Measurements from ENCODE around the gene SLC16A10.
"Not testable (repeated sequence)": the region's sequence is repeated elsewhere in the genome, so short reads cannot be mapped to it uniquely, and the experiment has no call there.

Gene SLC16A10

GRCh38 chr6:111189666-111190210 lies 102.4 kb downstream of the SLC16A10 start:
- DNase-seq: not testable (repeated sequence)

- no peak for DNase-seq
Measured at GRCh38 chr6:111190637-111191036, 103.3 kb downstream of the SLC16A10 start.

GRCh38 chr6:111191136-111191535 lies 103.8 kb downstream of the SLC16A10 start:
- not testable (repeated sequence) for DNase-seq

DNA sequence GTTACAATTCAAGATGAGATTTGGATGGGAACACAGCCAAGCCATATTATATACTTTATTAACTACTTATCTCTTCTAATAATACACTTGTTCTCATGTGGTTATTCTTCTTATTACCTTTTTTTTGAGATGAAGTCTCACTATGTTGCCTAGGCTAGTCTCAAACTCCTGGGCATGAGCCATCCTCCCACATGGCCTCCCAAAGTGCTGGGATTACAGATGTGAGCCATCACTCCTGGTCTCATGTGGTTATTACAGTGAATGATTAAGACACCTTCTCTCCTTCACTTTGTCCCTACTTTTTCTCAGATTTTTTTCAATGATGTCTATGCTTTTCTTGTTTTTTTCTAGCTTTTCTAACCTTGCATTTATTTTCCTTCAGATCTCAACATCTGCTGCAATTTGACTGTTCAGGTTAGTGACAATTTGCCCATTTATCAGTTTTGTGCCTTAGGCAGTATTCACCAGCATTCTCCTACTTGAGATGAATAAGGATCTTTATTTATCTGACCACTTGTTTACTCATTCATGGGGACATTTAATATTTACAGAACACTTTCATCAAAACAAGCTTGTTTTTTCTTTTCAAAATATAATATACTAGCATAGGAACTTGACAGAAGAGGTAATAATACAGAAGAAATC lies 105.7 kb downstream of the SLC16A10 start:
- no peak for DNase-seq

DNA sequence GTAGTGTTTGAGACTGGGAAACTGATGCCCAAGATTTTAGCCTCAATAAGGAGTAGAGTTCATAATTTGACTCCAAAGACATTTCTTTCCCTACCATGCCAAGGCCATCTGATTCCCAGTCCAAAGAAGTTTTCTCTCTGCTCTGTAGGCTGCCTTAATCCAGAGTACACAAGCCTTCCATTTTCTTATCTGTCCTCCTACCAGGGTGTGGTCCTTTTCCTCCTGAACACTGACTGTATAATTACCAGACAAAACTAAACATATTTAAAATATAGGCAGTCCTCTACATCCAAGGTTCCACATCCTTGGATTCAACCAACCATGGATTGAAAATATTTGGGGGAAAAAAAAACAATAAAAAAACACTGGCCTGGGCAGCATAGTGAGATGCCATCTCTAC lies 108.4 kb downstream of the SLC16A10 start:
- no peak for DNase-seq

- no peak for DNase-seq
Measured at GRCh38 chr6:111198841-111199240, 111.5 kb downstream of the SLC16A10 start.

- DNase-seq: no peak
Measured at GRCh38 chr6:111199935-111200334, 112.6 kb downstream of the SLC16A10 start.

DNA sequence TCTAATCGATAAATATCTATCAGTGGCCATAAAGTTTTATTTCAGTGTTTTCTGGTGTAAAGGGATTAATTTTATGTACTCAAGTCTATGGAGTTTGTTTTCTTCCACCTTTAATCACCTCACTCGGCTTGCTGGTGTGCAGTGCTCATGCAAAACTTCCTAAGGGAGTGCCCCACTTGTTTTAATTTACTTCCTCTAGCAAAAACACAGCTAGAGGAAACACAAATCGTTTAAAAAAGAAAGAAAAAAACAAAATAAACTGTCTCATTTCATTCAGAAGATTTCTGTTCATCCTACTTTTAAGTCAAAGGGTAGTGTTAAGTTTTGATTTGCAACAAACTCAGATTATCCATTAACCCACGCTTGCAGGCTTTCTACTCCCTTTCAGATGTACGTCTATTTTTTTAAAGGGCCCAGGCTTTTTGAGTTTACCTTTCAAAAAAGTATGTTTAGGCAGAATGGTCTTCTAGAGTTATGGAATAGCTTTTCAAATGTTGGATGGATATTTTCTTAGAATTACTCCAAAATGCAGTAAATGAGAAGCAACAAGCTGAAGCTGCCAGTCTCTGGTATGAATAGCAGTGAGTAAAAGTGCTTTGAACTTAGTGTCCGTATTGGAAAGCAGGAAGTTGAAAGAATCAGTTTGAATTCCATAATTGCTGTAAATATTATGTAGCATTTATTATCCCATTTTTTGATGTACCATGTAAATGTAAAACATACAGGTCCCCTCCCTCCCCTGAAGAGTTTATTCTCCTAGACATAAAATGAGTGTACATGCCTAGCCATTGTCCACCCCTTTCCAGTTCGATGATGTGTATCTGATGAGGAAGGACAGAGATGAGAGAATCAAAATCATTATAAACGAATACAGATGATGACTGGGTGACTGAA lies 113.3 kb downstream of the SLC16A10 start:
- DNase-seq: no peak

- DNase-seq: no peak
Measured at GRCh38 chr6:111201244-111201554, 113.9 kb downstream of the SLC16A10 start.

DNA sequence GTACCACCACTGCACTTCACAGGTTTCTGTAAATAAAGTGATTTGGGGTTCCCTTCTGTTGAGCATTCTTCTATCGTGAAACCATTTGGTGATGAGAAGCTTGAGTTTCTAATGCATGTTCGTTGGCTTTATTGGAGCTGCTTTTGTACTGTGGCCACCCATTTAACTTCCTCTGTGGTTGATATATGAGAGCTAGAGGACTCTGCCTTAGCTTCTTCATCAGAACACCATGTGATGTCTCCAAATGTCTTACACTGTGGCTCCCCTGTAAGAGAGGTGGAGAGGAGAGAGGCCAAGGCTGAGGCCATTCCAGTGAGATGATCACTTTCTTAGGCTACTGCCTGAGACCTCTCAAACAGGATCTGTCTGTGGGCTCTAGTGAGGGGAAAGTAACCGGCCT lies 114.5 kb downstream of the SLC16A10 start:
- no peak for DNase-seq

DNA sequence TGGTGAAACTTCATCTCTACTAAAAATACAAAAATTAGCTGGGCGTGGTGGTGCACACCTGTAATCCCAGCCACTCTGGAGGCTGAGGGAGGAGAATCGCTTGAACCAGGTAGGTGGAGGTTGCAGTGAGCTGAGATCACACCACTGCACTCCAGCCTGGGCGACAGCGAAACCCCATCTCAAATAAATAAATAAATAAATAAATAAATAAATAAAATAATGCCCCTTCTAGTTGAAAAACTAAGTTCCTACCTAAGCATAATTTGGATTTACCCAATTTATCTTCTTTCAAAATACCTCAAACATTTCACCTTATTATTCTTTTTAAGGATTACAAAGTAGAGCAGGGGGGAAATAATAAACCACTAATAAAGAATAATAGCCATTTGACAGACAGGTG lies 116.2 kb downstream of the SLC16A10 start:
- DNase-seq: not testable (repeated sequence)

DNA sequence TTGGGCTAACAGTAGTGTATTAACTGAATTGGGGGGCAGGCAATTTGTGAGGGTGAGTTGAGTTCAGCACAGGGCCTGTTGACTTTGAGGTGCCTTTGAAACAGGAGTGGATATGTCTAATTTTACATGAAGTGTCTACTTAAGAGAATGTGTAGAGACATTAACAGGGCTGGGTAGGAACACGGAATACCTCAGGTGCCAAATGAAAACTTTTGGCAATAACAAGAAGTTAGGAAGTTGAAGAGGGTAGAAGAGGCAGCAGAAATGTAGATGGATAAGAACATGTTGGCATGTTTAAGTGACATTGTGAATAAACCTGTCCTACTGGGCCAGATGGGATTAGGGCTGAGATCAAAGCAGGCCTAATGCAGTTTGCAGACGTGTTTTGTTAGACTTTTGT lies 117.0 kb downstream of the SLC16A10 start:
- no peak for DNase-seq

DNA sequence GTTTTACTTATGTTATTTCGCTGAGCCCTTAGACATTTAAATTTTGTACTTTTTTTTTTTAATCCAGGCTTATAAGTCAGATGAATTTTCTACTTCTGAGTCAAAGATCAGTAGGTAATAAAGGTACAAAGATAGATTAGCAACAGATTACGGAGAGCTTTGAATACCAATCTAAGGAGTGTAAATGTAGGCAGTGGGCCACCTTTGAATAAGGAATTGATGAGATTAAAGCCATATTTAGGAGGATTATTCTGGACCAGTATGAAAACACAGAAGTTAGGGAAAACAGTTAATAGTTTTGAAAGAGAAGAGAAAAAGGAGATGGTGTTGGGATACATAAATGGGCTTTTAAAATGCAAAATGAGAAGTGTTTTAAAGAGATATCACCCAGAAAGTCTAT lies 117.6 kb downstream of the SLC16A10 start:
- no peak for DNase-seq

GRCh38 chr6:111205502-111205901 lies 118.2 kb downstream of the SLC16A10 start:
- DNase-seq: no peak

DNA sequence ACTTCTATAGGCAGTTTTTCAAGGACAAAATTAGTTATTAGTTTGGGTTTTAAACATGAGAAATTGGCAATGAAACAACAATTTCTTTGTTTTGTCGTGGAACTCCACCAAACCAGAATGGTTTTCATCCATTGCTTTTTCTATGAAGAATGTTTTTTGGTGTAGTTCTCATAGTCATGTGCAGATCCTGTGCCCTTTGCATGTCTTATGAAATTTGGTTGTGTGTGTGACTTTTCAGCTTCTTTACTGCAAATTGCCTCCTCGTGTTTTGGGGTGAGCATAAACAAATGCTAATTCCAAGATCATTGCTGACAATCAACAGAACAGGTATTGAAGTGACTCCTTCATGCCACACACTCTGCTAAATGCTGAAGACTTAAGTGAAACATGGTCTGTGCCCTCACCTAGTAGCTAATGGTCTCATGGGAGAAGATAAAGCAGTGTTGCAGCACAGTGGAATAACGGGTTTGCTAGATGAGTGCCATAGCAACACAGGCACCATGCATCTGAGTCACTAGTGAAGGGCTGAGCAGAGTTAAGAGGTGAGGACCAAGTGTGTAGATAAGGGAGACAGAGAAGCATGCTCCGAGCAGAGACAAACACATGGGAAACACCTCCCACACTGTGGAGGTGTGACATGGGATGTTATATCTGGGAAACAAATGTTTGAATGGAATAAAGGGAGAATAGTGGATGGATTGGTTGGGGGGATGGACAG lies 120.0 kb downstream of the SLC16A10 start:
- DNase-seq: no peak

- DNase-seq: no peak
Measured at GRCh38 chr6:111208933-111209332, 121.6 kb downstream of the SLC16A10 start.

DNA sequence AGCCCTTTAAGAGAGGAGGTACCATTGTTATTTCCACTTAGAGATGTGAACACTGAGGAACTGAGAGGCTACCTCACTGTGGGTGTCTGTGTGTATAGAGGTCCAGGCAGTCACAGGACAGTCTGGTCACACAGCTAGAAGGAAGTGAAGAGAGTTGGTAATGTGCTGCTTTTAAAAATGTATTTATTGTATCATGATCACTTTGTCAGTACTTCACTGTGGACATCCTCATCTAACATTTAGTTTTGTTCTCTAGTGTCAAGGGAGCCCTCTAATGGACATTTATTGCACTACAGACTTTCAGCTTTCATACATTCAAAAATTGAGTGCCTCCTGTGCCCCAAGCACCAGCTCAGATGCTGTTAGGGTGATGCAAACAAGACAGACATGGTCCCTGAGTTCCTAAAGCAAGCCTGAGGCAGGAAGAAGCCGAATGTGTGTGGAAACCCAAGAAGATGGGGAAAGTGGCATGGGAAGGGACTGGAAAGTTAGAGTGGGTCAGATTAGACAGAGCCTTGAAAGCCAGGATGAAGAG lies 123.0 kb downstream of the SLC16A10 start:
- peak; percentile 3 for DNase-seq

GRCh38 chr6:111211411-111212030 lies 124.2 kb downstream of the SLC16A10 start:
- DNase-seq: no peak

GRCh38 chr6:111212625-111213024 lies 125.3 kb downstream of the SLC16A10 start:
- DNase-seq: no peak

DNA sequence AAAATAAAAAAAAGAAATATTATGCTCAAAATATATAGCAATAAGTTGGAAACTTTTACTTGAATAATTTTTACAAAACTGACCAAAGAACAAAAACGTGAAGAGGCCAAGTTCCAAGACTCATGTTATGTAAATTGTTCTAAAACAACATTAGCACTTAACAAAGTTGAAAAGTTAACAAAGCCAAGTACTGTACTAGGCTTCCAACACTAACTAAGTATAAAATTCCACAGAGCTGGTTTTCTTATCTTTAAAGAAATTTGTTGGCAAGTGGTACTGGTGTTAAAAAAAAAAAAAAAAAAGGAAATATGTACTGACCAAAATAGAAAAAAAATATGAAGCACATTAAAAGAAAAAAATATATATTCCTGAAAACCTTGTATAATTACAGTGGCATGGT lies 127.8 kb downstream of the SLC16A10 start:
- no peak for DNase-seq

- no peak for DNase-seq
Measured at GRCh38 chr6:111219785-111220184, 132.5 kb downstream of the SLC16A10 start.

DNA sequence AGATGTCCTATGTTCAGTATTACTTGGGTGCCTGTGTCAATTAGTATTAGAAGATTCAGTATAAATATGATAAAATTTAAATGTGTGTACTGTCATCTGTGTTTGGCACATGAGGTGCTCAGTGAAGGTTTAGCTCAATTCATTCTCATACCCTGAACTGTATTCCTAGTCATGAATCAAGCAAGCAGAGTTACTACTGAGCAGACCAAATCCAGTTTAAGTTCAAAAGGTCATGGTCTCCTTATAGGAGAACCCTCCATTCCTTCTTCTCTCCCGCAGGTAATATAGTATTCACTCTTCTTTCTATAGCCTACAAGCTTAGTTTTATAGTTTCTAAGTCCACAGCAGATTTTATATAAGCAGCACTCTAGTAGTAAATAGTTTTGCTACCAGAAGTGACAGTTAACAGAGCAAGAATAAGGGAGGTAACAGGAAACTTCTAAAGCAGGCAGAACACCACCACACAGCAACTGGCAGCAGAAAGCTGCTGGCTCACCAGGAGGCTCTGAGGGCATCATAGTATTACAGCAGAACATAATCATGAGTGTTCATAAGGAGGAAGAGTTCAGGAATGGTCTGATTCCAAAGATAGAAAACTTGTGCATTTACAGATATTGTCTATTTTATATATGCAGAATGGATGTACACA lies 133.2 kb downstream of the SLC16A10 start:
- DNase-seq: no peak

Data from NCI-H510A treated with DMSO at 0.1 percent for 48 hours (cell line).